ENCODE data around the gene EDIL3.
A peak's percentile ranks its signal among the peaks of the same experiment; 100 is the strongest.

EDIL3 gene

DNA sequence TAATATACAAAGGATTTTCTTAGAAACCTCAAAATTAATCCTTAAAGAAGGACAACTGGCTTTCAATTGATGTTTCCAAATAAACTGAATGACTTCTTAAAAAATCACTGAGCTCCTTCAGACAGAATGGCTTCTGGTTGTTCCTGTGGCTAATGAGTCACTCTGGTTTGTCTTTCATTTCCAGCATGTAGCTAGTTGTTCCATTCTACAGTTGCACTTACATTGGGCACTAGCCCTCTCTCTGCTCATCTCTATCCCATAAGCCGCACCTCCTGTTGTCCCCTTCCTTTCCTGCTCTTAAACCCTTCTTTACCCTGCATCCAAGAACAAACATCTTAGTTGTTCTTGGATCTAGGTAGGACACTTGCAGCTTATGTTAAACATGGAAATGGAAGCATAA is 428.8 kb downstream of the EDIL3 start:
- DNase-seq (ENCODE audit: low read depth, low spot score): no peak
- Histone ChIP-seq H3K4me3 (no peak overlapping the region), H3K36me3 (ENCODE audit: insufficient read depth, low read length) (no peaks in the 10 kb centered on the region), H3K27ac (no peak overlapping the region), H3K9ac (ENCODE audit: insufficient read length) (no peak overlapping the region), H3K9me3 (ENCODE audit: low read depth, low read length) (no peaks in the 10 kb centered on the region)
- TF ChIP-seq POLR2AphosphoS5 (IDR thresholded peaks at IDR 0.05; ENCODE audit: borderline replicate concordance, low read depth, low read length): no peak
- no peak for TF ChIP-seq EZH2 (IDR thresholded peaks at IDR 0.05)

- Histone ChIP-seq H3K9ac (ENCODE audit: insufficient read length) (no peak overlapping the region), H3K4me3 (no peak overlapping the region), H3K36me3 (ENCODE audit: insufficient read depth, low read length) (no peaks in the 10 kb centered on the region), H3K27ac (no peak overlapping the region), H3K9me3 (ENCODE audit: low read depth, low read length) (no peaks in the 10 kb centered on the region)
- TF ChIP-seq EZH2 (IDR thresholded peaks at IDR 0.05): no peak
- no peak for TF ChIP-seq POLR2AphosphoS5 (IDR thresholded peaks at IDR 0.05; ENCODE audit: borderline replicate concordance, low read depth, low read length)
- TF ChIP-seq FOXP2 (optimal IDR thresholded peaks at IDR 0.05; ENCODE audit: control extremely low read depth, extremely low read length, insufficient read depth): no peak
- no peak for DNase-seq (ENCODE audit: low read depth, low spot score)
These were observed 436.9 kb downstream of the EDIL3 start for GRCh38 chr5:83947763-83948162.

DNA sequence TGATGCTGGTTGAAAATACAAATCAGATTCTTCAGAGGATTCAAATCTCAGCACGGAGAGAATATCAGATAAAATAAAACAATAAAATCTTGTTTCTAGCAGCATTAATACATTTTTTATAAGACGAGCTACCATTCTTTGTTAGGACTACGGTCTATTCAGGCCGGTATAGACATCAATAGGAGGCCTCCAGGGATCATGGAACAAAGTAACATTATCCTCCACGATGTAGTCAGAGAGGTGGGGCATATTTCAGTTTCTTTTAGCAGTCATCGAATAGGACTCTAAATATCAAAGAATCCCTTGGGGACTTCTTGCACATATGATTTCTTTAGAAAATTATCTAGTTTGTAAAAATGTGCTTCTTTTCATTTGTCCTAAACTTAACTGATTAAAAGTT is 438.2 kb downstream of the EDIL3 start:
- no peak for DNase-seq (ENCODE audit: low read depth, low spot score)
- no peak for TF ChIP-seq POLR2AphosphoS5 (IDR thresholded peaks at IDR 0.05; ENCODE audit: borderline replicate concordance, low read depth, low read length)
- Histone ChIP-seq H3K27ac (no peak overlapping the region), H3K9ac (ENCODE audit: insufficient read length) (no peak overlapping the region), H3K4me3 (no peak overlapping the region), H3K9me3 (ENCODE audit: low read depth, low read length) (no peaks in the 10 kb centered on the region), H3K36me3 (ENCODE audit: insufficient read depth, low read length) (no peaks in the 10 kb centered on the region)

- Histone ChIP-seq H3K9ac (ENCODE audit: insufficient read length) (no peak overlapping the region), H3K4me3 (no peak overlapping the region), H3K9me3 (ENCODE audit: low read depth, low read length) (no peaks in the 10 kb centered on the region), H3K36me3 (ENCODE audit: insufficient read depth, low read length) (no peaks in the 10 kb centered on the region), H3K27ac (no peak overlapping the region)
- TF ChIP-seq POLR2AphosphoS5 (IDR thresholded peaks at IDR 0.05; ENCODE audit: borderline replicate concordance, low read depth, low read length): no peak
- TF ChIP-seq EZH2 (IDR thresholded peaks at IDR 0.05): no peak
- TF ChIP-seq FOXP2 (optimal IDR thresholded peaks at IDR 0.05; ENCODE audit: control extremely low read depth, extremely low read length, insufficient read depth): no peak
- DNase-seq (ENCODE audit: low read depth, low spot score): no peak
These were observed 442.5 kb downstream of the EDIL3 start for GRCh38 chr5:83942155-83942554.

DNA sequence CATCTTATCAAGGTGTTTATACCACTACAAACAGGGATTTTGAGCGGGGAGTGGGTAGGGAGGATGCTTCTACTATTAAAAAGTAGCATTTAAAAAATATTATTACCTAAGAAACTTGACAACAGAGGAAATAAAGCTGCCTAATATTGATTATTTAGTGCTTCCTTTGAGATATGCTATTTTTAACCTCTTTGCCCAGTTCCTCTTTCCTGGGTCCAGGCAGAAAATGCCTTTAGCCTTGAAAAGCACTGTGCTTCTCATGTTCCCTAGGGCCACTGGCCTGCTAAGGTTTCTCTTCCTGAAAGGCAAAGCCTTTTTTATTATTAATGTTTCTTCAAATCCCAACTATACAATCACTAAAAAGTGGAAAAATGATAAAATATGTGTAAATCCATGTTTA is 446.8 kb downstream of the EDIL3 start:
- H3K27ac ChIP-seq: no peak overlapping the region
- TF ChIP-seq POLR2AphosphoS5 (IDR thresholded peaks at IDR 0.05; ENCODE audit: borderline replicate concordance, low read depth, low read length) (no peak), EZH2 (IDR thresholded peaks at IDR 0.05) (no peak), FOXP2 (optimal IDR thresholded peaks at IDR 0.05; ENCODE audit: control extremely low read depth, extremely low read length, insufficient read depth) (no peak)

GRCh38 chr5:83931969-83932368 is 452.7 kb downstream of the EDIL3 start:
- no peak for TF ChIP-seq POLR2AphosphoS5 (IDR thresholded peaks at IDR 0.05; ENCODE audit: borderline replicate concordance, low read depth, low read length)
- no peak for TF ChIP-seq FOXP2 (optimal IDR thresholded peaks at IDR 0.05; ENCODE audit: control extremely low read depth, extremely low read length, insufficient read depth)
- TF ChIP-seq EZH2 (IDR thresholded peaks at IDR 0.05): no peak
- no peak for DNase-seq (ENCODE audit: low read depth, low spot score)
- no peak overlapping the region for H3K9ac ChIP-seq (ENCODE audit: insufficient read length)
- no peaks in the 10 kb centered on the region for H3K36me3 ChIP-seq (ENCODE audit: insufficient read depth, low read length)
- no peaks in the 10 kb centered on the region for H3K9me3 ChIP-seq (ENCODE audit: low read depth, low read length)
- H3K27ac ChIP-seq: no peak overlapping the region
- no peak overlapping the region for H3K4me3 ChIP-seq

More for the DNA sequence above, 446.8 kb downstream of the EDIL3 start:
- Histone ChIP-seq H3K9ac (ENCODE audit: insufficient read length) (no peak overlapping the region), H3K4me3 (no peak overlapping the region), H3K36me3 (ENCODE audit: insufficient read depth, low read length) (no peaks in the 10 kb centered on the region), H3K9me3 (ENCODE audit: low read depth, low read length) (no peaks in the 10 kb centered on the region)
- no peak for DNase-seq (ENCODE audit: low read depth, low spot score)

GRCh38 chr5:83927140-83927733 is 457.4 kb downstream of the EDIL3 start:
- no peak overlapping the region for H3K4me3 ChIP-seq
- H3K27ac ChIP-seq: no peak overlapping the region
- no peaks in the 10 kb centered on the region for H3K36me3 ChIP-seq (ENCODE audit: insufficient read depth, low read length)
- H3K9me3 ChIP-seq (ENCODE audit: low read depth, low read length): peaks cover 3% of the 10 kb centered on the region; the same call in 1 of the 2 replicates
- DNase-seq (ENCODE audit: low read depth, low spot score): peak; percentile 37
- H3K9ac ChIP-seq (ENCODE audit: insufficient read length): no peak overlapping the region
- TF ChIP-seq EZH2 (IDR thresholded peaks at IDR 0.05) (no peak), POLR2AphosphoS5 (IDR thresholded peaks at IDR 0.05; ENCODE audit: borderline replicate concordance, low read depth, low read length) (no peak), FOXP2 (optimal IDR thresholded peaks at IDR 0.05; ENCODE audit: control extremely low read depth, extremely low read length, insufficient read depth) (no peak)

DNA sequence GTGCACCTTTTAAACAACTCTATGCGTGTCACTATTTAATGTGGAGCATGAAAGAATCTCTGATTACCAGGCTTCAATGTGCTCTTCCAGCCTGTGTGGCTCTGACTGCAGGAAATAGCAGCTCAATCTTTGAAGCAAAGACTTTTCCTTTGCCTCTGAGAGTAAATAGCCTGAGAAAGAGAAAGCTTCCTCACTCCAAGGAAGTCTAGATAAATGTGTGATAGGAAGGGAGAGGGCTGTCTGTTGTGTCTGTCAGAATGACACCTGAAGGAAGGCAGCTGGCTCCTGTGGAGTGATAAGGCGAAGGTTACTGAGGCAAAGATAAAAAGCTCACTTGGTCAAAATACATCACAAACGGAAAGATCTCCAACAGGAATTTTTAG is 458.7 kb downstream of the EDIL3 start:
- H3K9me3 ChIP-seq (ENCODE audit: low read depth, low read length): peaks cover 3% of the 10 kb centered on the region; the same call in 1 of the 2 replicates
- H3K4me3 ChIP-seq: no peak overlapping the region
- no peak for DNase-seq (ENCODE audit: low read depth, low spot score)
- no peaks in the 10 kb centered on the region for H3K36me3 ChIP-seq (ENCODE audit: insufficient read depth, low read length)
- no peak overlapping the region for H3K27ac ChIP-seq
- TF ChIP-seq EZH2 (IDR thresholded peaks at IDR 0.05) (no peak), FOXP2 (optimal IDR thresholded peaks at IDR 0.05; ENCODE audit: control extremely low read depth, extremely low read length, insufficient read depth) (no peak), POLR2AphosphoS5 (IDR thresholded peaks at IDR 0.05; ENCODE audit: borderline replicate concordance, low read depth, low read length) (no peak)
- peak overlapping the region; percentile 41 for H3K9ac ChIP-seq (ENCODE audit: insufficient read length)

- Histone ChIP-seq H3K9me3 (ENCODE audit: low read depth, low read length) (peaks cover 3% of the 10 kb centered on the region; the same call in 1 of the 2 replicates), H3K27ac (no peak overlapping the region), H3K9ac (ENCODE audit: insufficient read length) (peak overlapping the region; percentile 41), H3K36me3 (ENCODE audit: insufficient read depth, low read length) (no peaks in the 10 kb centered on the region), H3K4me3 (no peak overlapping the region)
- DNase-seq (ENCODE audit: low read depth, low spot score): no peak
- TF ChIP-seq EZH2 (IDR thresholded peaks at IDR 0.05) (no peak), FOXP2 (optimal IDR thresholded peaks at IDR 0.05; ENCODE audit: control extremely low read depth, extremely low read length, insufficient read depth) (no peak), POLR2AphosphoS5 (IDR thresholded peaks at IDR 0.05; ENCODE audit: borderline replicate concordance, low read depth, low read length) (no peak)
These were observed 459.2 kb downstream of the EDIL3 start for GRCh38 chr5:83925321-83925954.
